K562 (cell line): ENCODE data around the gene HES5. TPM values are rescaled to one million over a fixed set of nuclear protein-coding genes. Genes with fewer than 3 reads are reported as not detected.

Experiments used
- ATAC-seq: fragments of 200-7000 bp; cut with Tn5 transposase; 3 replicates; pipeline ENCODE4 v1.9.1; 2020; ENCODE audit warnings: moderate library complexity
- BruUV-seq: library from RNA; stranded (reverse); fragments of 400-500 nt; replicated peaks from 2 replicates; lab custom pipeline; 2021; lab: Mats Ljungman, UMichigan
- CTCF ChIA-PET: fragments of 300-600 bp; formaldehyde crosslinking; extraction: SDS; loops from one replicate; lab custom pipeline; 2021; ENCODE audit warnings: low intra/inter-chr PET ratio; lab: Yijun Ruan, JAX
- POLR2A ChIA-PET: fragments of 300-600, 350-650 bp; sonication (Branson Sonifier 250); formaldehyde crosslinking; extraction: SDS; loops from one replicate; lab custom pipeline; 2021; ENCODE audit warnings: antibody characterized with exemption, inconsistent platforms; lab: Yijun Ruan, JAX
- DNase-seq, 4 experiments: peaks; one replicate each; pipeline versions ENCODE4 v3.0.0 to v3.0.0-alpha.2; 2011 to 2018; ENCODE audit warnings: low spot score in 3 of 4, mixed read lengths in 3 of 4; ENCODE audit errors: extremely low read depth in 1 of 4
- FAIRE-seq: peaks from 2 replicates; lab custom pipeline; 2011; peaks lifted over from hg19 to GRCh38; lab: Jason Lieb, UNC
- H2AFZ ChIP-seq: 2 replicates; pipeline ENCODE4 v1.6.0; 2011; ENCODE audit warnings: low read depth, low read length, control low read depth, inconsistent platforms
- H3K27ac ChIP-seq: fragments of 200-600 bp; 3 replicates; pipeline ENCODE4 v1.8.0; 2011; ENCODE audit warnings: low read depth, mild to moderate bottlenecking, control low read depth, inconsistent platforms, low read length, moderate library complexity, mixed read lengths; ENCODE audit errors: extremely low read depth
- H3K27me3 ChIP-seq, 2 experiments: fragments of 300-600 bp in 1 of 2; 2 replicates in 1 of 2; 3 replicates in 1 of 2; pipeline versions ENCODE4 v1.6.0 to v1.8.0; 2011; ENCODE audit warnings: inconsistent platforms in 2 of 2, low read length in 2 of 2, mild to moderate bottlenecking in 1 of 2, mixed read lengths in 1 of 2, moderate library complexity in 1 of 2; ENCODE audit not compliant: control insufficient read depth in 2 of 2, insufficient read depth in 2 of 2
- H3K36me3 ChIP-seq: fragments of 300-600 bp; 3 replicates; pipeline ENCODE4 v1.8.0; 2011; ENCODE audit warnings: mild to moderate bottlenecking, low read length, inconsistent platforms; ENCODE audit not compliant: control insufficient read depth, insufficient read depth
- H3K4me1 ChIP-seq, 2 experiments: fragments of 200-600 bp in 1 of 2; replicated peaks in 1 of 2; 2 replicates in 1 of 2; 3 replicates in 1 of 2; pipeline versions ENCODE4 v1.5.1 to v1.8.0; 2011; ENCODE audit warnings: inconsistent platforms in 2 of 2, low read length in 2 of 2, mild to moderate bottlenecking in 1 of 2, mixed read lengths in 1 of 2, moderate library complexity in 1 of 2; ENCODE audit not compliant: control insufficient read depth in 2 of 2, insufficient read depth in 2 of 2
- H3K4me2 ChIP-seq: 2 replicates; pipeline ENCODE4 v1.6.1; 2011; ENCODE audit warnings: low read length, control low read depth, inconsistent platforms, mixed read lengths; ENCODE audit not compliant: insufficient read depth
- H3K4me3 ChIP-seq: fragments of 200-600 bp; sonication (generic), shearing (Covaris generic); 2 replicates; pipeline ENCODE4 v1.5.1; 2016; ENCODE audit warnings: control low read depth, inconsistent platforms
- H3K79me2 ChIP-seq: fragments of 200-600 bp; 3 replicates; pipeline ENCODE4 v1.8.0; 2011; ENCODE audit warnings: low read length, inconsistent platforms; ENCODE audit not compliant: control insufficient read depth, insufficient read depth
- H3K9ac ChIP-seq, 2 experiments: 2 replicates each; pipeline versions ENCODE4 v1.6.0 to v1.6.1; 2011; ENCODE audit warnings: low read depth in 2 of 2, low read length in 2 of 2, control low read depth in 1 of 2, inconsistent platforms in 1 of 2, mild to moderate bottlenecking in 1 of 2, mixed read lengths in 1 of 2; ENCODE audit not compliant: insufficient read depth in 1 of 2
- H3K9me1 ChIP-seq: one replicate; pipeline ENCODE4 v1.6.0; 2011; ENCODE audit warnings: inconsistent platforms, mild to moderate bottlenecking, low read length, moderate library complexity; ENCODE audit not compliant: control insufficient read depth, insufficient read depth
- H3K9me3 ChIP-seq: replicated peaks from 2 replicates; pipeline ENCODE4 v1.5.1; 2011; ENCODE audit warnings: low read depth, low read length, inconsistent platforms; ENCODE audit not compliant: control insufficient read depth, insufficient read depth
- H4K20me1 ChIP-seq: replicated peaks from 2 replicates; pipeline ENCODE4 v1.6.1; 2011; ENCODE audit warnings: low read length, inconsistent platforms, mixed read lengths; ENCODE audit not compliant: control insufficient read depth, insufficient read depth
- CC2D1A ChIP-seq: fragments of 450-650 bp; IDR thresholded peaks from 2 replicates; pipeline ENCODE4 v1.6.1; 2017; ENCODE audit warnings: mild to moderate bottlenecking
- ETV6 ChIP-seq, 3 experiments: fragments of 150-350 bp in 1 of 3; sonication (generic) in 1 of 3; formaldehyde crosslinking in 1 of 3; IDR thresholded peaks; 2 replicates each; pipeline versions ENCODE4 v1.6.1 to v1.8.0; 2014 to 2022; ENCODE audit warnings: borderline replicate concordance in 2 of 3, low read depth in 2 of 3, antibody characterized with exemption in 1 of 3, low read length in 1 of 3, mild to moderate bottlenecking in 1 of 3, missing genetic modification reagents in 1 of 3
- KAT8 ChIP-seq: fragments of 450-650 bp; IDR thresholded peaks from 2 replicates; pipeline ENCODE4 v1.6.1; 2016; ENCODE audit warnings: low read depth, mild to moderate bottlenecking
- KDM2B ChIP-seq: fragments of 250-450 bp; sonication (Bioruptor Pico); IDR thresholded peaks from 2 replicates; pipeline ENCODE4 v1.8.0; 2021; ENCODE audit warnings: mild to moderate bottlenecking, moderate library complexity
- MYNN ChIP-seq, 2 experiments: sonication (generic); formaldehyde crosslinking in 1 of 2; IDR thresholded peaks; 2 replicates each; pipeline versions ENCODE4 v1.5.0 to v1.6.1; 2016 to 2020; ENCODE audit warnings: antibody characterized with exemption in 1 of 2, missing genetic modification reagents in 1 of 2
- RAD51 ChIP-seq: fragments of 450-650 bp; IDR thresholded peaks from 2 replicates; pipeline ENCODE4 v1.7.1; 2016; ENCODE audit warnings: low read depth, mild to moderate bottlenecking, borderline replicate concordance
- SRF ChIP-seq, 2 experiments: fragments of 250-450, 450-650 bp in 1 of 2; sonication (Bioruptor Pico) in 1 of 2; sonication (generic) in 1 of 2; formaldehyde crosslinking; IDR thresholded peaks; 2 replicates each; pipeline versions ENCODE4 v1.5.0 to v1.5.1; 2020 to 2022; ENCODE audit warnings: mild to moderate bottlenecking in 1 of 2, missing genetic modification reagents in 1 of 2
- SRSF1 ChIP-seq: fragments of 200-400 bp; formaldehyde crosslinking; IDR thresholded peaks from 2 replicates; pipeline ENCODE4 v1.6.1; 2017; ENCODE audit warnings: mild to moderate bottlenecking, low read depth, low read length, moderate library complexity
- STAT6 ChIP-seq: sonication (generic); formaldehyde crosslinking; IDR thresholded peaks from 2 replicates; pipeline ENCODE4 v1.8.1; 2023; ENCODE audit warnings: mild to moderate bottlenecking, missing genetic modification reagents
- TAF15 ChIP-seq: fragments of 200-400 bp; formaldehyde crosslinking; IDR thresholded peaks from 2 replicates; pipeline ENCODE4 v1.6.1; 2017; ENCODE audit warnings: mild to moderate bottlenecking, low read depth, low read length, moderate library complexity
- USF1 ChIP-seq: sonication (generic); formaldehyde crosslinking; IDR thresholded peaks from 2 replicates; pipeline ENCODE4 v1.9.0; 2022; ENCODE audit warnings: mild to moderate bottlenecking, missing genetic modification reagents
- ZNF134 ChIP-seq: fragments of 250-450 bp; sonication (Bioruptor Pico); conservative IDR thresholded peaks from 2 replicates; pipeline ENCODE4 v1.4.0; 2020
- ZNF785 ChIP-seq: fragments of 250-450 bp; sonication (Bioruptor Pico); IDR thresholded peaks from 2 replicates; pipeline ENCODE4 v1.4.0; 2020; ENCODE audit warnings: mild to moderate bottlenecking
- WGBS: fragments of 100-300 bp; shearing (Covaris generic); methylation state at CpG from one replicate; pipeline ENCODE4 v1.1.6; 2016; ENCODE audit warnings: low coverage, mixed read lengths; ENCODE audit not compliant: insufficient coverage; ENCODE audit errors: missing lambda C conversion rate; 5-methylcytosine and 5-hydroxymethylcytosine counted together
- in situ Hi-C: fragments of 300-500 bp; cut with MboI; formaldehyde crosslinking; loops from 4 replicates; pipeline ENCODE4 v1.15.0; 2018; ENCODE audit warnings: inconsistent platforms, mixed read lengths
- intact Hi-C: fragments of 100-400 bp; cut with micrococcal nuclease; formaldehyde crosslinking; loops from 2 replicates; pipeline ENCODE4 v1.14.2; 2022
- polyA plus RNA-seq, 8 experiments: library from polyadenylated mRNA; depleted of rRNA in 4 of 8; stranded (reverse) in 5 of 8; unstranded in 3 of 8; fragments of >200 nt; fragmentation: Nextera tagmentation in 2 of 8; fragmentation: Illumina TruSeq in 1 of 8; extraction: Ambion mirVana in 2 of 8; extraction: Trizol in 1 of 8; gene quantifications; 2 replicates each; pipeline versions ENCODE4 v1.2.1 to v1.2.3, GENCODE V29; 2011 to 2014; ENCODE audit warnings: inconsistent platforms in 1 of 8, missing spikeins in 1 of 8
- total RNA-seq, 7 experiments: library from RNA; depleted of rRNA in 6 of 7; stranded (reverse); fragments of >200 nt in 6 of 7; fragmentation: Illumina TruSeq in 2 of 7; extraction: Trizol in 2 of 7; gene quantifications; 2 replicates each; pipeline versions ENCODE4 v1.2.1 to v1.2.3, GENCODE V29; 2011 to 2021; ENCODE audit warnings: low replicate concordance in 1 of 7
- TF ChIP-seq, protein P1 (sequence below): fragments of 450-650 bp; IDR thresholded peaks from 2 replicates; pipeline ENCODE4 v1.6.1; 2014; ENCODE audit warnings: low read depth, mild to moderate bottlenecking, moderate library complexity, borderline replicate concordance

The HES5 gene
- total and polyA plus RNA-seq, 9 of the 15 experiments (the other 6 are each of a cell fraction or from before 2014, with no cell fraction given): not detected

DNA sequence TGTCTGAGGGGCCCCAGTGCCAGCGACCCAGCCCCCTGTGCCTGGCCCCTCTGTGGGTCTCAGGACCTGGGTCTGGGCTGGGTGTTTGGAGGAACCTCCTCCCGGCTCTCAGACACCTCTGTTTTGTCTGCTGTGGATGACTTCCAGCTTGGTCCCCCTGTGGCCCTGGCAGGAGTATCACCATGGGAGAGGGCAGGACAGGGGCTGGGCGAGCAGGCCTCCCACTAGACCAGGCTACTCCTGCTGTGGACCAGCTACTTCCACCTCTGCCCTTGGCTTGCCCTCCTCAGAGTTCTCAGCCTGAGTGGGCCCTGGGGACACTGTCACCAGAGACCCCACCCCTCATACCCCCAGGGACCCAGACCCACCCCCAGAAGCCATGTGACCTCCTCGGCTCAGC, 32.2 kb downstream of the HES5 start:
- ChIA-PET CTCF (no interaction called here), POLR2A (interaction anchor here (0.9 to 1.5 kb wide), 2 partner anchors 8 to 22 kb away, joined by 3 to 4 read pairs; no protein-coding TSS in a partner anchor)
- Histone ChIP-seq H3K9me3 (no peaks in the 10 kb centered on the region), H3K4me2 (no peak overlapping the region), H3K9me1 (no peaks in the 10 kb centered on the region), H3K27ac (no peak overlapping the region), H3K4me1 (peaks cover 0 to 83% of the 10 kb centered on the region in 2 experiments; a peak in 2 of 5 replicates), H2AFZ (no peak overlapping the region), H3K9ac (no peak overlapping the region), H3K79me2 (no peaks in the 10 kb centered on the region), H3K27me3 (peaks cover 35 to 63% of the 10 kb centered on the region in 2 experiments; a peak in 4 of 5 replicates), H3K36me3 (no peaks in the 10 kb centered on the region), H3K4me3 (no peak overlapping the region), H4K20me1 (peaks cover 30% of the 10 kb centered on the region)
- FAIRE-seq (no peak), ATAC-seq (no peak), DNase-seq (no peak)
- in situ Hi-C loops (no loop called here), intact Hi-C loops (no loop called here)
- no TSS peak for BruUV-seq
- 0% methylated on average over 3 of the region's 4 CpGs for WGBS
- TF ChIP-seq MYNN (IDR thresholded peaks at IDR 0.05) (no peak), MYNN (CRISPR knock-in tag; IDR thresholded peaks at IDR 0.05) (no peak), KDM2B (CRISPR knock-in tag) (no peak), ETV6 (IDR thresholded peaks at IDR 0.05; ENCODE audit: borderline replicate concordance in 1 of 2, low read depth in 2 of 2, low read length in 1 of 2) (no peak), ETV6 (CRISPR knock-in tag; IDR thresholded peaks at IDR 0.05; ENCODE audit: borderline replicate concordance) (no peak), ZNF134 (CRISPR knock-in tag) (no peak), USF1 (CRISPR knock-in tag) (no peak), SRF (CRISPR knock-in tag; IDR thresholded peaks at IDR 0.05) (no peak), KAT8 (no peak), STAT6 (no peak), SRSF1 (no peak), ZNF785 (CRISPR knock-in tag) (no peak), TAF15 (no peak), RAD51 (no peak), CC2D1A (no peak)
- TF ChIP-seq, protein P1, sequence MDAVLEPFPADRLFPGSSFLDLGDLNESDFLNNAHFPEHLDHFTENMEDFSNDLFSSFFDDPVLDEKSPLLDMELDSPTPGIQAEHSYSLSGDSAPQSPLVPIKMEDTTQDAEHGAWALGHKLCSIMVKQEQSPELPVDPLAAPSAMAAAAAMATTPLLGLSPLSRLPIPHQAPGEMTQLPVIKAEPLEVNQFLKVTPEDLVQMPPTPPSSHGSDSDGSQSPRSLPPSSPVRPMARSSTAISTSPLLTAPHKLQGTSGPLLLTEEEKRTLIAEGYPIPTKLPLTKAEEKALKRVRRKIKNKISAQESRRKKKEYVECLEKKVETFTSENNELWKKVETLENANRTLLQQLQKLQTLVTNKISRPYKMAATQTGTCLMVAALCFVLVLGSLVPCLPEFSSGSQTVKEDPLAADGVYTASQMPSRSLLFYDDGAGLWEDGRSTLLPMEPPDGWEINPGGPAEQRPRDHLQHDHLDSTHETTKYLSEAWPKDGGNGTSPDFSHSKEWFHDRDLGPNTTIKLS: no peak
